H1 (cell line): ENCODE measurements around the gene ZDHHC16. TPM values are rescaled to one million over a fixed set of nuclear protein-coding genes. Genes with fewer than 3 reads are reported as not detected.

ENCODE experiments used
- CHD7 ChIP-seq: fragments of 300-600 bp; sonication (generic); IDR thresholded peaks from 2 replicates; pipeline ENCODE4 v1.7.1; 2012; ENCODE audit warnings: low read length, moderate library complexity, mild to moderate bottlenecking, inconsistent platforms; ENCODE audit not compliant: insufficient replicate concordance
- KDM1A ChIP-seq: fragments of 200-600, 300-600 bp; sonication (generic); IDR thresholded peaks from 2 replicates; pipeline ENCODE4 v1.7.1; 2016; ENCODE audit warnings: mild to moderate bottlenecking, low read length, borderline replicate concordance
- KDM4A ChIP-seq: IDR thresholded peaks from one replicate; pipeline ENCODE4 v1.7.1; 2012; ENCODE audit warnings: low read depth, mild to moderate bottlenecking, moderate library complexity, low read length, inconsistent platforms; ENCODE audit not compliant: severe bottlenecking
- SUZ12 ChIP-seq: fragments of 200-600 bp; sonication (generic); IDR thresholded peaks from 2 replicates; pipeline ENCODE4 v1.6.1; 2012; ENCODE audit warnings: mild to moderate bottlenecking, inconsistent platforms, low read length, moderate library complexity, mixed read lengths
- TAF1 ChIP-seq: IDR thresholded peaks from 2 replicates; pipeline ENCODE4 v1.6.1; 2011; ENCODE audit warnings: mild to moderate bottlenecking, low read depth, low read length
- TBP ChIP-seq: IDR thresholded peaks from 2 replicates; pipeline ENCODE4 v1.6.1; 2011; ENCODE audit warnings: low read depth, low read length, improper control_type of control experiment
- polyA plus RNA-seq, 7 experiments: library from polyadenylated mRNA; depleted of rRNA in 3 of 7; stranded (reverse) in 5 of 7; unstranded in 2 of 7; fragments of >200 nt in 5 of 7; fragments of 200-250 nt in 2 of 7; gene quantifications; 1 replicate in 5 of 7; 2 replicates in 1 of 7; 4 replicates in 1 of 7; pipeline versions ENCODE4 v1.2.1 to v1.2.3, GENCODE V29; 2011 to 2013; ENCODE audit warnings: missing spikeins in 2 of 7, mixed read lengths in 2 of 7
- total RNA-seq: library from RNA; stranded (reverse); fragmentation: NEBNext Ultra II Directional; extraction: Animal tissue kit (Norgen Biotek cat#: 25700); gene quantifications from 2 replicates; pipeline ENCODE4 v1.2.1, GENCODE V29; 2021

The ZDHHC16 gene
- total and polyA plus RNA-seq, 2 of the 8 experiments (the other 6 are each of a cell fraction or from before 2014, with no cell fraction given) = 45.9 to 108 TPM

GRCh38 chr10:97408496-97408992, 37.4 kb upstream of the ZDHHC16 start (continued):
- no peak for TF ChIP-seq CHD7
- no peak for TF ChIP-seq KDM1A
- TF ChIP-seq KDM4A = no peak
- no peak for TF ChIP-seq SUZ12
- TF ChIP-seq TBP = no peak
- no peak for TF ChIP-seq TAF1
- TF ChIP-seq, all 59 proteins: peak for 0
